ENCODE measurements around the gene FAAP100. TPM values are rescaled to one million over a fixed set of nuclear protein-coding genes. Genes with fewer than 3 reads are reported as not detected.

The FAAP100 gene
- total RNA-seq, 4 donors from 2014 or later, result 14.4 to 27.9 (median 15.6) TPM

DNA sequence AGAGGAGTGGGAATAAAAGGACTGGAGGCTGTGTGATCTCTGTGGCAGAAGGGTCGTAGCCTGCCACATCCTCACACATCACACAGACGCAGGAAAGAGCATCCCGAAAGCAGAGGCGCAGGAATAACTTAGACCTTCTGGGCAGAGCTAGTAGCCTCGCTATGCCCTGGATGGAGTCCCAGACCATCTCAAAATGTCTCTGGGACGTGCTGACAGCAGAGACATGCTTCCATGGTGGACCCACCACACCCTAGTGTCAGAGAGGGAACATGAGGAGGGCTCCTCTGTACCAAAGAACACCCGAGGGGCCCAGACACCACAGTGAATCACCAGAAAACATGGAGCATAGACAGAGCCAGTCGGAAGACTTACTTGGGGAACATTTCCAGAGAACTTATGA, 29.6 kb upstream of the FAAP100 start:
- Histone ChIP-seq H3K36me3 (peaks cover 6 to 58% of the 10 kb centered on the region in 2 donors), H3K4me1 (peaks cover 8 to 12% of the 10 kb centered on the region in 2 donors), H3K9me3 (no peaks in the 10 kb centered on the region), H3K27me3 (no peaks in the 10 kb centered on the region), H3K4me3 (no peak overlapping the region), H3K27ac (no peak overlapping the region)
- intact Hi-C loops (cut with DNase I; ENCODE audit: low total_unique reads) (no loop called here), in situ Hi-C loops (cut with MboI; ENCODE audit: low sequenced_read_pairs in 4 of 4) (no loop called here)
- no peak for TF ChIP-seq POLR2A (IDR thresholded peaks at IDR 0.05)
- TF ChIP-seq, protein P1, sequence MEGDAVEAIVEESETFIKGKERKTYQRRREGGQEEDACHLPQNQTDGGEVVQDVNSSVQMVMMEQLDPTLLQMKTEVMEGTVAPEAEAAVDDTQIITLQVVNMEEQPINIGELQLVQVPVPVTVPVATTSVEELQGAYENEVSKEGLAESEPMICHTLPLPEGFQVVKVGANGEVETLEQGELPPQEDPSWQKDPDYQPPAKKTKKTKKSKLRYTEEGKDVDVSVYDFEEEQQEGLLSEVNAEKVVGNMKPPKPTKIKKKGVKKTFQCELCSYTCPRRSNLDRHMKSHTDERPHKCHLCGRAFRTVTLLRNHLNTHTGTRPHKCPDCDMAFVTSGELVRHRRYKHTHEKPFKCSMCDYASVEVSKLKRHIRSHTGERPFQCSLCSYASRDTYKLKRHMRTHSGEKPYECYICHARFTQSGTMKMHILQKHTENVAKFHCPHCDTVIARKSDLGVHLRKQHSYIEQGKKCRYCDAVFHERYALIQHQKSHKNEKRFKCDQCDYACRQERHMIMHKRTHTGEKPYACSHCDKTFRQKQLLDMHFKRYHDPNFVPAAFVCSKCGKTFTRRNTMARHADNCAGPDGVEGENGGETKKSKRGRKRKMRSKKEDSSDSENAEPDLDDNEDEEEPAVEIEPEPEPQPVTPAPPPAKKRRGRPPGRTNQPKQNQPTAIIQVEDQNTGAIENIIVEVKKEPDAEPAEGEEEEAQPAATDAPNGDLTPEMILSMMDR (IDR thresholded peaks at IDR 0.05 in 4 of 5, conservative IDR thresholded peaks at IDR 0.05 in 1 of 5), result no peak
- DNase-seq, result no peak
- no peak for ATAC-seq

GRCh38 chr17:81580481-81580880, 28.3 kb upstream of the FAAP100 start:
- DNase-seq (no peak), ATAC-seq (no peak)
- peaks cover 12 to 17% of the 10 kb centered on the region in 2 donors for H3K4me1 ChIP-seq
- H3K4me3 ChIP-seq, result no peak overlapping the region
- peaks cover 6 to 56% of the 10 kb centered on the region in 2 donors for H3K36me3 ChIP-seq
- intact Hi-C loops (cut with DNase I; ENCODE audit: low total_unique reads) (no loop called here), in situ Hi-C loops (cut with MboI; ENCODE audit: low sequenced_read_pairs in 4 of 4) (no loop called here)
- no peaks in the 10 kb centered on the region for H3K27me3 ChIP-seq
- no peak for TF ChIP-seq POLR2A (IDR thresholded peaks at IDR 0.05)
- no peak overlapping the region for H3K27ac ChIP-seq
- H3K9me3 ChIP-seq, result no peaks in the 10 kb centered on the region

GRCh38 chr17:81579821-81580321, 27.7 kb upstream of the FAAP100 start:
- no peak for TF ChIP-seq POLR2A (IDR thresholded peaks at IDR 0.05)
- TF ChIP-seq, protein P1 (IDR thresholded peaks at IDR 0.05 in 4 of 5, conservative IDR thresholded peaks at IDR 0.05 in 1 of 5), result no peak
- Histone ChIP-seq H3K9me3 (no peaks in the 10 kb centered on the region), H3K4me3 (no peak overlapping the region), H3K27ac (no peak overlapping the region), H3K4me1 (peaks cover 12 to 17% of the 10 kb centered on the region in 2 donors), H3K27me3 (no peaks in the 10 kb centered on the region), H3K36me3 (peaks cover 6 to 50% of the 10 kb centered on the region in 2 donors)
- no peak for ATAC-seq
- DNase-seq, result no peak
- intact Hi-C loops (cut with DNase I; ENCODE audit: low total_unique reads) (no loop called here), in situ Hi-C loops (cut with MboI; ENCODE audit: low sequenced_read_pairs in 4 of 4) (no loop called here)

DNA sequence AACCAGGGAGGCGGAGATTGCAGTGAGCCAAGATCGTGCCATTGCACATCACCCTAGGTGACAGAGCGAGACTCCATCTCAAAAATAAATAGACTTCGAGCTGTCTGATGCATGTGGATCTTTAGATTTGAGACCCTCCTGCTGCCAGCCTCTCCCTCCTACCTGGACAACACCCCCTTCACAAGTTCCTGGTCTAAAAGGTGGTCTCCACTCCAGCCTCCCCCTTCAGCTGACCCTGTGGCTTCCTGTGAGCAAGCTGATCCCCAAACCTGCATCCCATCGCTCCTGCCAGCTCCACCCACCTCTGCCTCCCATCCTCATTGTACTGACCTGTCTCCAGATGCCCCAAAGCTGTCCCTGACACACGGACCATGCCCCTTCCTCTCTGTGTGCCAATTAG, 27.1 kb upstream of the FAAP100 start:
- in situ Hi-C loops (cut with MboI; ENCODE audit: low sequenced_read_pairs in 4 of 4), result no loop called here
- H3K4me1 ChIP-seq, result peaks cover 12 to 17% of the 10 kb centered on the region in 2 donors
- no peaks in the 10 kb centered on the region for H3K27me3 ChIP-seq
- no peaks in the 10 kb centered on the region for H3K9me3 ChIP-seq
- TF ChIP-seq, protein P1 (IDR thresholded peaks at IDR 0.05 in 4 of 5, conservative IDR thresholded peaks at IDR 0.05 in 1 of 5), result no peak
- no peak for TF ChIP-seq POLR2A (IDR thresholded peaks at IDR 0.05)
- intact Hi-C loops (cut with DNase I; ENCODE audit: low total_unique reads), result no loop called here
- ATAC-seq (no peak), DNase-seq (no peak)
- no peak overlapping the region for H3K27ac ChIP-seq
- no peak overlapping the region for H3K4me3 ChIP-seq
- peaks cover 6 to 46% of the 10 kb centered on the region in 2 donors for H3K36me3 ChIP-seq

GRCh38 chr17:81578561-81579225, 26.5 kb upstream of the FAAP100 start:
- in situ Hi-C loops (cut with MboI; ENCODE audit: low sequenced_read_pairs in 4 of 4), result no loop called here
- no peak for DNase-seq
- no peaks in the 10 kb centered on the region for H3K27me3 ChIP-seq
- H3K36me3 ChIP-seq, result peaks cover 2 to 46% of the 10 kb centered on the region in 2 donors
- no peak for TF ChIP-seq POLR2A (IDR thresholded peaks at IDR 0.05)
- TF ChIP-seq, protein P1 (IDR thresholded peaks at IDR 0.05 in 4 of 5, conservative IDR thresholded peaks at IDR 0.05 in 1 of 5), result no peak
- H3K27ac ChIP-seq, result no peak overlapping the region
- no peak for ATAC-seq
- H3K9me3 ChIP-seq, result no peaks in the 10 kb centered on the region
- H3K4me1 ChIP-seq, result peaks cover 12 to 17% of the 10 kb centered on the region in 2 donors
- H3K4me3 ChIP-seq, result no peak overlapping the region
- intact Hi-C loops (cut with DNase I; ENCODE audit: low total_unique reads), result no loop called here
